ENCODE results near the gene CDH12.
"Not testable (repeated sequence)": the region's sequence is repeated elsewhere in the genome, so short reads cannot be mapped to it uniquely, and the experiment has no call there.

CDH12 gene

DNA sequence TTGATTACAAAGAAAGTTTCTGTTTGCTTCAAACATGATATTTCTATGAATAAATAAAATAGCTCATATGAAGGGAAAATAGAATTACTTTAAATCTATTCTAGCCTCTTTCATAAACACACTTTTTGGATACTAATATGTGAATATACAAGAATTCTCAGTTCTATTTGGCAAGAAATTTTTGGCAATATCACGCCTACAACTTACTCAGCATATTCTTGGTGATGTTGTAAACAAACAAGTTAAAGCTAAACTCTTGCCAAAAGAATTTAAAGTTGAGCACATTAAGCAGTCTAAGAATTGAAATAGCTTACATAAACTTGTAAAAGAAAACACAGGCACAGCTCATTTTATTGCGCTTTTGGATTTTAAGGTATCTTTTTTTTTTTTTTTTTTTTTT, 209.8 kb downstream of the CDH12 start:
- DNase-seq: no peak

DNA sequence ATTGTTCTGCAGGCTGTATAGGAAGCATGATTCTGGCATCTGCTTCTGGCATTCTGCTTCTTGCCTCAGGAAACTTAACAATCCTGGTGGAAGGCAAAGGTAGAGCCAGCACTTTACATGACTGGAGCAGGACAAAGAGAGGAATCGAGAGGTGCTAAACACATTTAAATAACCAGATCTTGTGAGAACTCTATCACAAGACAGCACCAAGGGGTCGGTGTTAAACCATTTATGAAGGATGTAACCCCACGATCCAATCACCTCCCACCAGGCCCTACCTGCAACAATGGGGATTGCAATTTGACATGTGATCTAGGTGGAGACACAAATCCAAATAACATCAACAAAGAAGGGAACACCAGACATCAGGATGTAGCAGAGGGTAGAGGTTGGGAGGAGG, 221.5 kb downstream of the CDH12 start:
- DNase-seq: no peak

DNA sequence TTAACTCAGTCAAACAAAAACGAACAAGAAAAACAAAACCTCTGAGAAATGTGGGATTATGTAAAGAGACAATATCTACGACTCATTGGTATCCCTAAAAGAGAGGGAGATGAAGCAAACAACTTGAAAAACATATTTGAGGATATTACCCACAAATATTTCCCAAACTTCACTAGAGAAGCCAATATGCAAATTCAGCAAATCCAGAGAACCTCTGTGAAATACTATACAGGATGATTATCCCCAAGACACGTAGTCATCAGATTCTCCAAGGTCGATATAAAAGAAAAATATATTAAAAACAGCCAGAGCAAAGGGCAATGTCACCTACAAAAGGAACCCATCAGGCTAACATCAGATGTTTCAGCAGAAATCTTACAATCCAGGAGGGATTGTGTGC, 226.1 kb downstream of the CDH12 start:
- DNase-seq: no peak

DNA sequence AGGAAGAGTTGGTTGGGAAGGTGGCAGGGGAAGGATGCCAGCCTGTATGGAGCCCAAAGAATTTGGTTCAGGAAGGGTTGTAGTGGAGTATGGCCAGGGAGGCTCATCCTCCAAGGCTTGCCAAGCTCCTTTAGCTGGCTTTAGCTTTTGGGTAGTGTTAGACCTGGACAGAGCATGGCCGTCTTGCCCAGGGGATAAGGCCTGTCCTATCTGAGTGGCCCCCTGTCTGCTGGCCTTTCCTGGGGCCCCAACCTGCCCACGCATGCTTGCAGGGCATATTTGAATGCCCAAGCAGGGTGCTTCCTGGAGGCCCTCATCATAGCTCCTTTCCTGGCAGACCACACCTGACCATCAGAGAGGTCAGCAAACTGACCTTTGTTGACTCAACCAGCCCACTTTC, 227.7 kb downstream of the CDH12 start:
- no peak for DNase-seq

DNA sequence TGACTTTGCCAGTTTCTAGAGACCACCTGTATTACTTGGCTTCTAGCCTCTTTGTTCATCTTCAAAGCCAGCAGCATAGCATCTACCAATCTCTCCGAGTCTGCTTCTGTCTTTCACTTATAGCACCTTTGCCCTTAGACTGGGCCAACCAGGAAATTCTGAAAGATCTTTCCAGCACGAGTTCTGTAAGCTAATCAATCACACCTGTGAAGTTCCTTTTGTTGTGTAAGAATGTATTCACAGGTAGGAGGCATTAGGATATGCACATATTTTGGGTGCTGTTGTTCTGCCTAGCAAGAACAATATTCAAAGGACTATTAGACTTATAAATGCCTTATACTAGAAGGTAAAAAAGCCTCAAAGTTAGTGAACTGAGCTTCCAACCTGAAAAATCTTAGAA, 232.1 kb downstream of the CDH12 start:
- DNase-seq: no peak

DNA sequence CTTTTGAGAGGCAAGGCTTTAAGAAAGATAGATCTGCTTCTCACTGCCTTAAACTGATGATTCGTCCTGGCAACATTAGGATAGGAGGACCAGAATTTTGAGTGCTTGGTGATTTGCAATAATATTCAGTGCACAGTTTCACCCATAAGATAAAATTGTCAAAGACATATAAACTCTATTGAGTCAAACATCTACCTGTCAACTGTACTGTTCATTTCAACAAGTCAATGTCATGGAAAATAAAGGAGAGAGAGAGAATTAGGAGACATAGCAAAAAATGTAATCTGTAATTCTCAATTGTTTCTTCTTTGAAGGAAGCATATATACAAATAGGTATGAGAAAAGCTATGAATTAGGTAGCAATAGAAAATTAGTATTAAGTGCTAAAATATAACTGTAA, 237.2 kb downstream of the CDH12 start:
- no peak for DNase-seq

DNA sequence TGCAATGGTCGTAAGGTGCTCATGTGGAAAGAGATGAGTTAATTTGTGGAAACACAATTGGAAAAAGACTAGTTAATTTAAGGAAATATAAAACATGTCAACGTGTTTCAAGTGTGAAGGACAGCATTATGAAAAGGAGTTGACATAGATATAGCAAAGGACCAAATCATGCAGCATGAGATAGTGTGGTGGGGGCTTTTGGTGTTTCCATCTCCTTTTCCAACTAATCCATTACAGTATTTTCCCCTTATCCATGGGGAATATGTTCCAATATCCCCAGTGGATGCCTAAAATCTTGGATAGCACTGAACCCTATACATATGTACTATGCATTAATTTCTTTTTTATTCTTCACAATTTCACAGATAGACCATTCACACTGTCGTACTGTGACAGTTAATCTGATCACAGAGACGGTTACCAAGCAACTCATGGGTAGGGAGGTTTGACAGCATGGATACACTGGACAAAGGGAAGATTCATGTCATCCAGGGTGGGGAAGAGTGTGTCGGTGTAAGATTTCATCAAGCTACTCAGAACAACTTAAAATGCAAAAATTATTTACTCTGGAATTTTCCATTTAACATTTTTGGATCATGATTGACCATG, 238.6 kb downstream of the CDH12 start:
- no peak for DNase-seq

DNA sequence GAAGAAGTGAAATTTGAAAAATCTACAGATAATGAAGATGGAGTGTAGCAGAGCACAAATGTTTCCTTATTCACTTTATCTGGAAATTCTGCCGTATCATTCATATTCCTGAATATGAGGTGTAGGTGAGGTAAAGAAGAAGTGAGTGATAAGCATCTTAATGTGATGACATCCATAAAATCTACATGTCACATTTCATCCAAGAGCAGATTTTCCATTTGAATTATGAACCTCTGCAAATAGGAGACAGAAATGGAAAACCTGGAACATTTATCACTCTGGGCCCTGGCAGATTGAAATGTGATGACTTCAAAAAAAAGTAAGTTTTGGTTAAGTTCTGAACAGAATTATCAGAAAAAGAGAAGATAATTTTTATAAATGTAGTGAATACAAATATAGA, 240.2 kb downstream of the CDH12 start:
- DNase-seq: no peak

DNA sequence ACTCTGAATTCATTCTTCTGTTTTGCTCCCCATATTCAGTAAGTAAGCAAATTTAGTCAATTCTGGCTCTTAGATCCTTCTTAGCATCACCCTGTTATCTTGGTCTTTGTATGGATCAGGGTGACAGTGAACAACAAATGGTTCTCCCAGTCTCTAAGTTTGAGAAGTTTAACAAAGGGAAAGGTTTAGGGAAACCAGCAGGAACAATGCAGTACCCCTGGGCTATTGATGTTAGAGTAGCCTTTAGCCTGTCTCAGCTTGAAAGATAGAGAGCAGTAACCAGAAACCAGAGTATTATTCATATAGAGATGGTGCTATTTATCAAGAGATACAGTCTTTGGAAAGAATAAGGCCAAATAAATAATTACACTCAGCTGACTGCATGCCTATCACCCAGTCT, 241.8 kb downstream of the CDH12 start:
- DNase-seq: no peak

DNA sequence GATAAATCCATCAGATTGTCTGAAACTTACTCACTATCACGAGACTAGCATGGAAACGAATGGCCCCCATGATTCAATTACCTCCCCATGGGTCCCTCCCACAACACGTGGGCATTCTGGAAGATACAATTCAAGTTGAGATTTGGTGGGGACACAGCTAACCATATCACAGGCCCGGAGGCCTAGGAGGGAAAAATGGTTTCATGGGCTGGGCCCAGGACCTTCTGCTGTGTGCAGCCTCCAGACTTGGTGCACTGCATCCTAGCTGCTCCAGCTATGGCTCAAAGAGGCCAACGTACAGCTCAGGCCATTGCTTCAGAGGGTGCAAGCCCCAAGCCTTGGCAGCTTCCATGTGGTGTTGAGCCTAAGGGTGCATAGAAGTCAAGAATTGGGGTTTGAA, 245.6 kb downstream of the CDH12 start:
- not testable (repeated sequence) for DNase-seq

DNA sequence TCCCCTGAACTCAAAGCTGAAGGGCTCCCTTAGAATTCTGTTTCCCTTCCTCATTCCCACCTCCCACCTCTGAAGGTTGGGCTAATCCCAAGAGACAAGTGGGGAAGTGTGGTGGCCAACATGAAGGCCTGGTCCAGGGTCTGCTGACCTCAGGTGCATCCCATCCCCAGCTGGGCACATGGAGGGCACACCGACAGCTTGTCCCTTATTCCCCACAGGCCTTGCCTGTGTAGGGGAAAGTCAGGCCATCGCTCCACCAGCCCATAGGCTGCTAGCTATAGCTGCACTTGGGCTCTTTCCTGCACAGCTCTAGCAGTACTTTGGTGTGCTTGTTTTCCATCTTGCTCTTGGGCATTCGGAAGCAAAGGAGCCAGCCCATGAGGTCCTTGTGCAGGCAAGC, 247.7 kb downstream of the CDH12 start:
- DNase-seq: no peak

DNA sequence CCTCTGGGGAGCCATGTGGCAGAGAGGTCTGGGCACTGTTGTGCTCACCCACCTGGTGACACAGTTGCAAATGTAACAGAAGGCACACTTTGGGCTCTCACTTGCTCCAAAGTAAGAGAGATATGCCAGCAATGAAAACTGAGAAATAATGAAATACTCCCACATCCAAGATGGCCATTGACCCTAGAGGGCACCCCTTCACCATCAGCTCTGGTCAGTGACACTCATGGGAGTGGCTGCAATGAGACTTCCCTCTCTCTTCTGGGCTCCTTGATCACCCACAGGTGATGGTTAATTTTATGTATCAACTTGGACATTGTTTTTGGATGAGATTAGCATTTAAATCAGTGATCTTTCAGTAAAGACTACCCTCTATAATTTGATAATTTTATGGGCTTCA, 248.4 kb downstream of the CDH12 start:
- no peak for DNase-seq

DNA sequence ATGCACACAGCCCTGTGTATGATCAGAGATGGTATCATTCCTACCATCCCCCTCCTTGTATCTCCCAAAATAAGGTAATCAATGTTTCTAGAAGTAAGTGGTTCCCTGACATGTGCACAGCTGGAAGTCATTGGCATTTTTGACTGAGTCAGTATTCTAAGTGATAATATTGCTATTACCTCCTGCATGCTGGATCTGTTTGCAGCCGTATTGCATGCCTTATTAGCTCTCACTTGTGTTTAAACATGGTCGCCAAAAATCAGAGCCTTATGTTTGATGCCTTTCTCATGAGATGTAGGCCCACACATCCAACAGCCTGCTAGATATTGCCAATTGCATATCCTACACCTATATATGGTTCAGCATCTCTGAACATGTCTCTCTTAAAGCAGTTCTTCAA, 254.3 kb downstream of the CDH12 start:
- no peak for DNase-seq

DNA sequence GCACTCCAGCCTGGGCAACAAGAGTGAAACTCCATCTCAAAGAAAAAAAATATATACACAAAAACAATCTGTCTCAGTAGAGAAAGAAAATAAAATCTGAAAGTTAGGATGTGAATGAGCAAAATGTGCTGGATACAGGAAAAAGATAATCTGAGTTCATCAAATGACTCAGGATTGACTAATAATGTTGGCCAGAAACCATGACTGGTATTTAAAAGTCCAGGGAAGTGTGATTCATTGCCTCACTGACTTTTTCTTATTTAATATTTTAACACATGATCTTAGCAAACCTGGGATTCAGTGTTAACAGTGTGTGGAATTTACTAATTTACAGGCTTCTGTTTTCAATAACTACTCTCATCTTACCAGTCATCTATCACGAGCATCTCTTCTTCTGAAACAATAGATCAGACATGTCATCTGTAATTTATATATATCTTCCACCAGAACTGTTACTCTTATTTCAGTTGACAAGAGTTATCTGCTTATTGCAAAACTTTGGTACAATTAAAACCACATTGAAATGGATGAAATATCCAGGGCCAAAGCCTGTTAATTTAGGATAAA, 256.7 kb downstream of the CDH12 start:
- DNase-seq: no peak

DNA sequence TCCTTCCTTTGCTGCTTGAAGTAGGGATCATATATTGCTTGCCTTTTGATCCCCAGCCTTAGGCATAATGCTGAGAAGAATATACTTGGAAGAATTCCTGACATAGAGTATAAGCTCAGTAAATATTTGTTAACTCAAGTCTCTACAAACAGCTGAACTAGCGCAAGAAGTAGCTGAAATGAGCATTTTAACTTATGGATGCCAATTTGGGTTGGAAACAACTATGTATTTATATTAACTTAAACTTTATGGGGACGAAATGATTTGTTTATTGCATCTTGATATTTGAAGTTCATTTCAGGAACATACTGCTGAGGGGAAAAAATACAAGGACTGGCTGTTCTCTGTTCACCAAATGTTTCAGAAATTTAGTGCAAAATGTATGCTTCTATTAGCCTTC, 258.7 kb downstream of the CDH12 start:
- no peak for DNase-seq

DNA sequence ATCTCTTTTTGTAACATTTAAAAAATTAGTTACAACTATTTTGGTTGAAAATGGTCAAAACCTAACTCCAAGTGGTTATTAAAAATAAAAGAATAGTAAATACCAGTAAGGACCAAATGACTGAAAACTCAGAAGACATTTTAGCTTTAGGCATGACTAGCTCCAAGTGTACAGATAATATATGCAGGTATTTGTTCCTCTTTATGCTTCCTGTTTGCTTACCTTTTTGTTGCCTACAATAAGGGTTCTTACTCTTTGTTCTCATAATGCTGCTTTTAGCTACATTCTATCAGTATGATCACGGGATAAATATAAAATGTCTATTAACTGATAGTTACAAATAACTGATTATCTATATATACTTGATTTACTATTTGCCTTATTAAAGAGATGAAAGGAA, 259.6 kb downstream of the CDH12 start:
- DNase-seq: no peak

DNA sequence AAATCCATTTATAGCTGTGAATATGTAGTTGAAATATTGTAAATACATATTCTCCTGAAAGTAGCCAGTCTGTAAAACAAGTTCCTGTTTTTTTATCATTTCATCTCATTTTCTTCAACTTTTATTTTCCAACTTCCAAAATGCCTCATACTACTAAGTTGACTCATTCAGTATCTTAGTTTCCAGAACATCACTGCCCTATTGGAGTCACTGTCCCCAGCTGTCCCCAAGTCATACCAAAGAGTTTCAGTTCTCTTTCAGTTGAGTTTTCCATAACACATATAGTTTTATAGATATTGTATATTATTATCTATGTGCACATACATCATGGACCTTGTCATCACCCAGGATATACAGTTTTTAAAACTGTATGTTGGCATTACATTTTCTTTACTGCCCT, 261.7 kb downstream of the CDH12 start:
- DNase-seq: no peak

DNA sequence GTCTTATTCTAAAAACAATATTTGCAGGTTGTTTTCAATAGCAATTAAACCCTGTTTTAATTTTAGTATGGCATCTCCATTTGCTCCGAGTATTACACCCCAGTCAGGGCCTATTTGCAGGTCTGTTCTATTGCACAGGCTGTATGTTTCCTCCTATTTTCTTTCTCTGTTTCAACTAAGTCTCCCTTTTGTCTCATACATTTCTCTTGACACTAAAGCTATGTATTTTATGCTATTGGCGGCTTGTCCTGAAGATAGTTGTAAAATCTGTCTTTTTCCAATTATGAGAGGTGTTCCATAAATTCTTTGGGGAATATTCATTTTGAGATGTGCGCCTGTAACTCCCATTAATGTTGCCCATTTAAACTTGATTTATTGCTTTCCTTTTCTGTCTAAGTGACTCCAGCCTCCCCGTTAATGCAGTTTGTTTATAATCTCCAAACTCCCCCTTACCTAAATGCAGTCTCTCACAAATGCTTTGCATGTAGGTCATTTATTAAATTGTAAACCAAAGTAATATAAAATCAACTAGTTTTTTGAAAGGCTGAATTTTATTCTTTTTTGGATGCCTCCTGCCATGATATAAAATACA, 262.4 kb downstream of the CDH12 start:
- no peak for DNase-seq

DNA sequence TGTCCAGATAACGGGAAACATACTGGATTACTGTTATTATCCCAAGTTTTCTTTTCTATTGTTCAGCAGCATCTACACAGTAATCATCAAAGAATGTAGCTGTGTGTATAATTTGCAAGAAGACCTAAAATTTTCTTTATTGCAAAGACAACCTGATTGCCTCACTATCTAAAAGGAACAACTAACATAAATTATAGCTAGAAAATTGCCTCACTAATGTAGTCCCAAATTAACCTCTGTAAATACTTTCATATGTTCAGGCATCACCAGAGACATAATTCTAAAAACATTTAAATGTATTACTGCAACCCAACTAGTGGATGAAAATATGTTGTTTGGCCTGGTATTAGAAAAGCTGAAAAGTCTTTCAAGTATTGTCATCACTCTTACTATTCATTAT, 275.4 kb downstream of the CDH12 start:
- DNase-seq: no peak

DNA sequence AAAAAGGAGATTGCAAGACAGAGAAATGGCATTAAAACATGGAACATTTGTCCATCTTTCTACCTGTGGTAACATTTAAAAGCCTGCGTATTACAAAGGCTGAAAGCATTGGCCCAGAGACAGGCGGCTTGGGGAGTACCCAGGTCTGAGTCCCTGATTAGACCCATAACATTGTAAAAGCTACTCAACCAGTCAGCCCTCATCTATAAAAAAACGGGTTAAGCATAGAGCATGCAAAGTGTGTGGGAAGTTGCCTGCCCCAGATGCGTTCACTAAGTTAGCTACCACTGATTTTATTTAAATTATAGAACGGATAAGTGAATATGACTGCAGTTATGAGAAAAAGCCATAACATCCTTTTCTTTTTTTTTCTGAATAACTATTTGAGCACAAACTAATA, 276.1 kb downstream of the CDH12 start:
- no peak for DNase-seq

DNA sequence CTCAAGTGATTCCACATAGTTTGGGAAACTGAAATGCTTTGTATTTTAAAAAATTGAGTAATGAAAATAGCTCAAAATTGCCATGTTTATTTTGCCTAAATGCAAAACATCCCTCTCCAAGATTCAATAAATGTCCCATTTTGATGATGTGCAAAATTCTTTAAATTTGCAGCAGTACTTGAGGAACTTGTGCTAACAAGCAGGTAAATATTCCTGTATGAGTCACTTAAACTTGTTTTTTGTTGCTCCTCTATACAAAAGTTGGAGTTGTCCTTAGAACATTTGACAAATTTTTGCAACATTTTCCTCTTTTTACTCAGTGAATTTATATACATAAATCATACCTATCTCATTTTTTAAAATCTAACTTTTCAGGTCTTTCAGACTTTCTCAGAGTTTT, 280.2 kb downstream of the CDH12 start:
- no peak for DNase-seq

DNA sequence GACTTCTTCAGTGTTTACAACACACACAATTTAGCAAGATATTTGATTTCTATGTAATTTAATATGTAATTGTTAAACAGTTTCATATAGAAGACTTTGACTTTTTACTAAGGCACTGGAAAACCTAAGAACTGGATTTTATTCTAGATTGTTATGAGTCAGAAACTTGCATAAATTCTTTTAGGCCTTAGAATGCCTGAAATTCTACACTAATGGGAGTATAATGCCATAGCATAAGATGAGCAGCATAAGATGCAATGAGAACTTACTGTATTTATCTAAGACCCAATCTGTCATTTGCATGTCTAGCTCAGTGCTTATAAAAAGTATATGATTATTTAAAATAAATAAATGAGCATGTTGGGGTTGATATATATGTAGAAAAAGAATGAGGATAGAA, 285.2 kb downstream of the CDH12 start:
- DNase-seq: no peak

DNA sequence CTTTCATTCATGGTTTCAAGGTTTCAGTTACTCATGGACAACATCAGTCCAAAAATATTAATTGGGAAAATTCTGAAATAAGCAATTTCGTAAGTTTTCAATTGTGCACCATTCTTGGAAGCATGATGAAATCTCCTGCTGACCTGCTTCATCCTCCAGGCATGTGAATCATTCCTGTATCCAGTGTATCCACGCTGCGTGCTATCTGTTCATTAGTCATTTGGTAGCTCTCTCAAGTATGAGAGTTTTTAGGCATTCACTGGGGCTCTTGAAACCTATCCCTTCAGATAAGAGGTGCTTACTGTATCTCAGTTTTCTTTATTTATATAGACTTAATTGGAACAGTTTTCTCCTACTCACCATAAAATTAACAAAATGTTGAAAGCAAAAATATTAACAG, 293.0 kb downstream of the CDH12 start:
- no peak for DNase-seq

DNA sequence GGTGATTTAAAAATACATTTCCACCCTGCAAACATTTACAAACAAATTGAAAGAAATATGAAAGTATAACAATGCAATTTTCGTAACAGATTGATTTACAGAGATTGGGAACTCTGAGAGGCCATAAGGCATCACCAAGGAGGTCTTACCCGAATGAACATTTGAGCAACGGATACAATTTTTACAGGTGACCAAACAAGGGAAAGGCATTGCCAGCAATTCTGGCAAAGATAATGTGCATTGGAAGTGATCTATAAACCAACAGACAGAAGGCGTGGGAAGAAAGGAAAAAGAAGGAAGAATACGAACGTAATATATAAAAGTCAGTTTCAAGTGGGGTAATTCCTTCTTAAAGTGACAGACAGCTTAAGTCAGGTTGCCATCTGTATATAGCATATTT, 295.9 kb downstream of the CDH12 start:
- no peak for DNase-seq

DNA sequence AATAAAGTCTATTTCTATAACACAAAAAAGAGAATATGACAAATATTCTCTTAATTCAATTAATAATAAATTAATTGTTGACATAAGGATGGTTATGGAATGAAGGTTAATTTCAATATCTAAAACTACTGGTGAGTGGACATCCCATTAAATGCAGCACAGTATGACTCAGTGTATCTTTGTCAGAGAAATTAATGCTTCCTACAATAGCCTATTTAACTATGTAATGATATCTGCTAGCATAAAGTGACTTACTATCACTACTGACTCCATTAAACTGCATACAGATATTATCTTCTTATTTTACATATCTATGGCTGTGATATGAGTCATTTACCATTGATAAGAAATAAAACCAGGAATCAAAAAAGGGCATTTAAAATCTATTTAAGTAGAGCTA, 298.7 kb downstream of the CDH12 start:
- no peak for DNase-seq
